Mesendoderm (in vitro differentiated cells): ENCODE results near the gene C3orf20.

ENCODE experiments used
- DNase-seq: peaks from one replicate; pipeline ENCODE4 v3.0.0; 2013
- H2AK5ac ChIP-seq: 2 replicates; pipeline ENCODE4 v1.6.1; 2013; ENCODE audit warnings: low read length, inconsistent platforms
- H2BK120ac ChIP-seq: 2 replicates; pipeline ENCODE4 v1.6.1; 2013; ENCODE audit warnings: low read depth, mild to moderate bottlenecking, low read length, moderate library complexity, mixed read lengths
- H2BK15ac ChIP-seq: replicated peaks from 2 replicates; pipeline ENCODE4 v1.6.1; 2013; ENCODE audit warnings: low read depth, mild to moderate bottlenecking, moderate library complexity
- H2BK5ac ChIP-seq: 2 replicates; pipeline ENCODE4 v1.6.1; 2013; ENCODE audit warnings: low read length, inconsistent platforms
- H3K18ac ChIP-seq: 2 replicates; pipeline ENCODE4 v1.6.1; 2013; ENCODE audit warnings: mild to moderate bottlenecking, low read length, mixed read lengths
- H3K23ac ChIP-seq: one replicate; pipeline ENCODE4 v1.6.1; 2013; ENCODE audit warnings: low read length
- H3K27ac ChIP-seq: 2 replicates; pipeline ENCODE4 v1.5.1; 2013; ENCODE audit warnings: low read depth, mild to moderate bottlenecking, inconsistent platforms, low read length, moderate library complexity
- H3K27me3 ChIP-seq: 2 replicates; pipeline ENCODE4 v1.6.1; 2013; ENCODE audit warnings: low read length, control low read depth, mild to moderate bottlenecking, inconsistent platforms; ENCODE audit not compliant: insufficient read depth, poor library complexity
- H3K36me3 ChIP-seq: 2 replicates; pipeline ENCODE4 v1.6.1; 2013; ENCODE audit warnings: low read length, inconsistent platforms; ENCODE audit not compliant: control insufficient read depth, insufficient read depth
- H3K4ac ChIP-seq: one replicate; pipeline ENCODE4 v1.6.1; 2013; ENCODE audit warnings: low read depth, mild to moderate bottlenecking, low read length, moderate library complexity
- H3K4me1 ChIP-seq: 2 replicates; pipeline ENCODE4 v1.6.1; 2013; ENCODE audit warnings: low read depth, low read length, inconsistent platforms; ENCODE audit not compliant: control insufficient read depth
- H3K4me2 ChIP-seq: 2 replicates; pipeline ENCODE4 v1.6.1; 2013; ENCODE audit warnings: low read length
- H3K4me3 ChIP-seq: 2 replicates; pipeline ENCODE4 v1.5.1; 2013; ENCODE audit warnings: mild to moderate bottlenecking, low read length
- H3K56ac ChIP-seq: one replicate; pipeline ENCODE4 v1.6.1; 2013; ENCODE audit warnings: low read length
- H3K79me1 ChIP-seq: 2 replicates; pipeline ENCODE4 v1.6.1; 2013; ENCODE audit warnings: low read length, inconsistent platforms
- H3K79me2 ChIP-seq: 2 replicates; pipeline ENCODE4 v1.6.1; 2013; ENCODE audit warnings: mild to moderate bottlenecking, low read length; ENCODE audit not compliant: control insufficient read depth, insufficient read depth
- H3K9ac ChIP-seq: 2 replicates; pipeline ENCODE4 v1.6.1; 2013; ENCODE audit warnings: low read length, inconsistent platforms
- H4K5ac ChIP-seq: one replicate; pipeline ENCODE4 v1.6.1; 2013; ENCODE audit warnings: low read length
- H4K8ac ChIP-seq: one replicate; pipeline ENCODE4 v1.6.1; 2013; ENCODE audit warnings: low read depth, mild to moderate bottlenecking, control low read depth, low read length, moderate library complexity
- WGBS: extraction: QIAGEN DNeasy Blood & Tissue Kit; methylation state at CpG from one replicate; pipeline ENCODE4 v1.1.7; 2013; ENCODE audit warnings: low lambda C conversion rate, missing lambda C conversion rate; ENCODE audit not compliant: insufficient coverage; ENCODE audit errors: extremely low coverage; 5-methylcytosine and 5-hydroxymethylcytosine counted together

The C3orf20 gene

DNA sequence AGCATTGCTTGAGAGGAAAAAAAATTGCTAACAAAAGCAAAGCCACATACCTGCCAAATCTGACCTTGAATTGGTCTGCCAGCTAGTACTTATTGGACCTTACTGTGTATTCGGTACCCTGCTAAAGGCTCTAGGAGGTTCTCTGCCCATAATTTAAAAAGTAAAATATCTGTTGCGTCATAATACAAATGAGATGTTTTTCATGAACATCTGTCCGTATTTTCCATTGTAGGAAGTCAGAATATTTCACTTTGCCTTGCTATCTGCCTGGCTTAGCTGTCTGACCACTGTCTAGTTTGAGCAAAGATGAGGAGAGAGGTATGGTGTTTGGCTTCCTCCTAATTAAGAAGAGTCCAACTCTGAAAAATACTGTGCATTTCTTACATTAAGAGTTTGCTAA lies 10.8 kb upstream of the C3orf20 start:
- no CpG with 5 or more reads among the region's 3 CpGs for WGBS
- Histone ChIP-seq H3K9ac (no peak overlapping the region), H3K27ac (no peak overlapping the region), H3K4me3 (no peak overlapping the region), H2BK120ac (no peak overlapping the region), H4K8ac (no peak overlapping the region), H3K18ac (no peak overlapping the region), H3K36me3 (peaks cover 12% of the 10 kb centered on the region), H3K4me2 (no peak overlapping the region), H3K79me1 (no peaks in the 10 kb centered on the region), H3K79me2 (no peaks in the 10 kb centered on the region), H2BK15ac (no peak overlapping the region), H3K23ac (no peak overlapping the region), H2BK5ac (no peak overlapping the region), H2AK5ac (no peak overlapping the region), H3K27me3 (no peaks in the 10 kb centered on the region), H3K4ac (no peak overlapping the region), H3K56ac (no peak overlapping the region), H3K4me1 (no peaks in the 10 kb centered on the region), H4K5ac (no peak overlapping the region)
- DNase-seq = no peak

DNA sequence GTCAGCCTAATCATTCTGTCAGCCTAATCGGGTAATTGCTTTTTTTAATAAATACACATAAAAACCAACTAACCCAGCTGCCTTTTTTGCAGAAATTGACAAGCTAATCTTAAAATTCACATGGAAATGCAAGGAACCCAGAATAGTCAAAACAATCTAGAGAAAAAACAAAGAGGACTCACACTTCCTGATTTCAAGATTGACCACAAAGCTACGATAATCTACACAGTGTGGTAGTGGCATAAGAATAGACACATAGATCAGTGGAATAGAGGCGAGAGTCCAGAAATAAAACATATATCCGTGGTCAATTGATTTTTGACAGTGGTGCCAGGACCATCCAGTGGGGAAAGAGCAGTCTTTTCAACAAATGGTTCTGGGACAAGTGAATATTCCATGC lies 2.4 kb upstream of the C3orf20 start:
- Histone ChIP-seq H2AK5ac (no peak overlapping the region), H3K18ac (no peak overlapping the region), H4K8ac (no peak overlapping the region), H3K56ac (no peak overlapping the region), H3K4ac (no peak overlapping the region), H3K9ac (no peak overlapping the region), H2BK5ac (no peak overlapping the region), H3K4me1 (no peaks in the 10 kb centered on the region), H3K23ac (no peak overlapping the region), H4K5ac (no peak overlapping the region), H3K36me3 (peaks cover 16% of the 10 kb centered on the region), H3K79me2 (no peaks in the 10 kb centered on the region), H2BK15ac (no peak overlapping the region), H2BK120ac (no peak overlapping the region), H3K4me2 (no peak overlapping the region), H3K4me3 (no peak overlapping the region), H3K27ac (no peak overlapping the region), H3K27me3 (no peaks in the 10 kb centered on the region), H3K79me1 (no peaks in the 10 kb centered on the region)
- WGBS = no CpG with 5 or more reads among the region's 4 CpGs
- DNase-seq = no peak

DNA sequence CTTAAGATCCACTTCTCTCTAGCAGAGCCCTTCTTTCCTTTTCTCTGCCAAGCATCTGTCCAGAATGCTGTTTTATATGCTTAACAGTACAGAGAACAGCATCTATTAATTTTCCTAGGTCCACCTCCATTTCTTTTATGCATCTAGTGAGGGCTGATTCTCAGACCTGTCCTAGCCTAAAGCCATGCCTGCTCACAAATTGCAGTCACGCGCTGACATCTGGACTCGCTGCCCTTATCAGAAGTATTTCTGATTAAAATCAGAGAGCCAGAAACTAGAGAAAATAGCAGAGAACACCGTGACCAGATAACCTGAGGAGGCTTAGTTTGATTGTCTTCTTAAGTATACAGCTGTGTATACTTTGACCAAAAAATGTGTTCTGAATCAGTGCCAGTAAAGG lies 1.9 kb downstream of the C3orf20 start:
- no peak overlapping the region for H2BK15ac ChIP-seq
- H3K36me3 ChIP-seq = peaks cover 4% of the 10 kb centered on the region
- H3K9ac ChIP-seq = no peak overlapping the region
- H2AK5ac ChIP-seq = no peak overlapping the region
- no peak overlapping the region for H3K23ac ChIP-seq
- H3K4me3 ChIP-seq = no peak overlapping the region
- no CpG with 5 or more reads among the region's 4 CpGs for WGBS
- DNase-seq = no peak
- H3K27me3 ChIP-seq = no peaks in the 10 kb centered on the region
- no peak overlapping the region for H3K27ac ChIP-seq
- H4K5ac ChIP-seq = no peak overlapping the region
- no peak overlapping the region for H3K18ac ChIP-seq
- no peak overlapping the region for H3K4ac ChIP-seq
- H3K4me2 ChIP-seq = no peak overlapping the region
- no peak overlapping the region for H3K56ac ChIP-seq
- no peak overlapping the region for H2BK120ac ChIP-seq
- no peak overlapping the region for H4K8ac ChIP-seq
- H3K79me2 ChIP-seq = no peaks in the 10 kb centered on the region
- no peaks in the 10 kb centered on the region for H3K4me1 ChIP-seq
- no peaks in the 10 kb centered on the region for H3K79me1 ChIP-seq
- no peak overlapping the region for H2BK5ac ChIP-seq

GRCh38 chr3:14678015-14678503 lies 3.1 kb downstream of the C3orf20 start:
- no peak overlapping the region for H3K4me3 ChIP-seq
- no peak overlapping the region for H3K56ac ChIP-seq
- H2AK5ac ChIP-seq = no peak overlapping the region
- H3K4ac ChIP-seq = no peak overlapping the region
- H2BK15ac ChIP-seq = no peak overlapping the region
- H2BK5ac ChIP-seq = no peak overlapping the region
- no peak overlapping the region for H4K8ac ChIP-seq
- H3K4me1 ChIP-seq = no peaks in the 10 kb centered on the region
- no peak overlapping the region for H3K23ac ChIP-seq
- H3K79me1 ChIP-seq = no peaks in the 10 kb centered on the region
- H3K79me2 ChIP-seq = no peaks in the 10 kb centered on the region
- DNase-seq = peak; percentile 18
- H3K27ac ChIP-seq = no peak overlapping the region
- H3K27me3 ChIP-seq = no peaks in the 10 kb centered on the region
- H3K9ac ChIP-seq = no peak overlapping the region
- no peak overlapping the region for H2BK120ac ChIP-seq
- no CpG with 5 or more reads among the region's 7 CpGs for WGBS
- no peaks in the 10 kb centered on the region for H3K36me3 ChIP-seq
- no peak overlapping the region for H3K4me2 ChIP-seq
- no peak overlapping the region for H4K5ac ChIP-seq
- H3K18ac ChIP-seq = no peak overlapping the region

- no peak overlapping the region for H4K8ac ChIP-seq
- no peak overlapping the region for H2BK15ac ChIP-seq
- no peaks in the 10 kb centered on the region for H3K4me1 ChIP-seq
- no peaks in the 10 kb centered on the region for H3K36me3 ChIP-seq
- no peaks in the 10 kb centered on the region for H3K79me2 ChIP-seq
- no peaks in the 10 kb centered on the region for H3K27me3 ChIP-seq
- WGBS = no CpG with 5 or more reads among the region's 1 CpG
- H3K79me1 ChIP-seq = no peaks in the 10 kb centered on the region
- no peak overlapping the region for H2BK5ac ChIP-seq
- H2BK120ac ChIP-seq = no peak overlapping the region
- no peak overlapping the region for H3K4me3 ChIP-seq
- H4K5ac ChIP-seq = no peak overlapping the region
- no peak overlapping the region for H3K18ac ChIP-seq
- H3K4ac ChIP-seq = no peak overlapping the region
- no peak overlapping the region for H3K56ac ChIP-seq
- no peak overlapping the region for H3K27ac ChIP-seq
- no peak overlapping the region for H3K9ac ChIP-seq
- H3K23ac ChIP-seq = no peak overlapping the region
- no peak overlapping the region for H3K4me2 ChIP-seq
- no peak for DNase-seq
- H2AK5ac ChIP-seq = no peak overlapping the region
These were observed 5.2 kb downstream of the C3orf20 start for GRCh38 chr3:14680115-14680514.

GRCh38 chr3:14680716-14681115 lies 5.8 kb downstream of the C3orf20 start:
- H3K79me2 ChIP-seq = no peaks in the 10 kb centered on the region
- H3K4me3 ChIP-seq = no peak overlapping the region
- H3K4me2 ChIP-seq = no peak overlapping the region
- no peaks in the 10 kb centered on the region for H3K79me1 ChIP-seq
- H2BK15ac ChIP-seq = no peak overlapping the region
- no peaks in the 10 kb centered on the region for H3K27me3 ChIP-seq
- H3K27ac ChIP-seq = no peak overlapping the region
- no CpG with 5 or more reads among the region's 2 CpGs for WGBS
- no peak overlapping the region for H3K18ac ChIP-seq
- no peak overlapping the region for H3K4ac ChIP-seq
- H2AK5ac ChIP-seq = no peak overlapping the region
- DNase-seq = no peak
- no peak overlapping the region for H3K9ac ChIP-seq
- no peaks in the 10 kb centered on the region for H3K4me1 ChIP-seq
- no peak overlapping the region for H4K8ac ChIP-seq
- no peak overlapping the region for H4K5ac ChIP-seq
- H2BK5ac ChIP-seq = no peak overlapping the region
- H3K36me3 ChIP-seq = no peaks in the 10 kb centered on the region
- no peak overlapping the region for H2BK120ac ChIP-seq
- no peak overlapping the region for H3K56ac ChIP-seq
- H3K23ac ChIP-seq = no peak overlapping the region
